ENCODE data around the gene MCRIP2. TPM values are rescaled to one million over a fixed set of nuclear protein-coding genes. Genes with fewer than 3 reads are reported as not detected.

Gene MCRIP2
- total RNA-seq, 4 donors from 2014 or later, result 20.8 to 37.7 (median 32.4) TPM

- WGBS, 2 donors, result 48 to 62% methylated on average over 32 to 34 of the region's 44 CpGs
- TF ChIP-seq CTCF (IDR thresholded peaks at IDR 0.05) (no peak), POLR2A (IDR thresholded peaks at IDR 0.05) (no peak), EP300 (IDR thresholded peaks at IDR 0.05) (no peak)
- peak overlapping the region; percentile 69 to 91 (median 85) for H3K4me3 ChIP-seq
- H3K27ac ChIP-seq, result peak overlapping the region; percentile 85 to 97 (median 94)
- peaks cover 0 to 33% (median 15%) of the 10 kb centered on the region in 3 donors for H3K36me3 ChIP-seq
- no peak for DNase-seq (ENCODE audit: low spot score in 2 of 2)
- H3K9me3 ChIP-seq, result no peaks in the 10 kb centered on the region
- peaks cover 0 to 62% (median 42%) of the 10 kb centered on the region in 4 donors for H3K4me1 ChIP-seq
- H3K27me3 ChIP-seq, result no peaks in the 10 kb centered on the region
Observed at GRCh38 chr16:680967-681745, 39.5 kb downstream of the MCRIP2 start.

GRCh38 chr16:681746-682427 is 40.3 kb downstream of the MCRIP2 start:
- Histone ChIP-seq H3K9me3 (no peaks in the 10 kb centered on the region), H3K36me3 (peaks cover 0 to 40% (median 15%) of the 10 kb centered on the region in 3 donors), H3K27me3 (no peaks in the 10 kb centered on the region), H3K4me1 (peaks cover 0 to 65% (median 41%) of the 10 kb centered on the region in 4 donors), H3K27ac (no peak overlapping the region), H3K4me3 (no peak overlapping the region)
- DNase-seq (ENCODE audit: low spot score in 2 of 2), result no peak
- WGBS, 2 donors, result 78 to 83% methylated on average over 7 to 28 of the region's 28 CpGs
- TF ChIP-seq POLR2A (IDR thresholded peaks at IDR 0.05) (no peak), EP300 (IDR thresholded peaks at IDR 0.05) (no peak), CTCF (IDR thresholded peaks at IDR 0.05) (no peak)

GRCh38 chr16:682493-683395 is 41.1 kb downstream of the MCRIP2 start:
- Histone ChIP-seq H3K4me3 (no peak overlapping the region), H3K4me1 (peaks cover 0 to 65% (median 41%) of the 10 kb centered on the region in 4 donors), H3K9me3 (no peaks in the 10 kb centered on the region), H3K27me3 (no peaks in the 10 kb centered on the region), H3K36me3 (peaks cover 0 to 49% (median 15%) of the 10 kb centered on the region in 3 donors), H3K27ac (no peak overlapping the region)
- no peak for TF ChIP-seq EP300 (IDR thresholded peaks at IDR 0.05)
- no peak for TF ChIP-seq CTCF (IDR thresholded peaks at IDR 0.05)
- no peak for TF ChIP-seq POLR2A (IDR thresholded peaks at IDR 0.05)
- 82 to 85% methylated on average over 34 to 36 of the region's 36 CpGs for WGBS, 2 donors
- no peak for DNase-seq (ENCODE audit: low spot score in 2 of 2)

- H3K9me3 ChIP-seq, result no peaks in the 10 kb centered on the region
- no peaks in the 10 kb centered on the region for H3K27me3 ChIP-seq
- H3K4me1 ChIP-seq, result peaks cover 0 to 73% (median 39%) of the 10 kb centered on the region in 4 donors
- WGBS, 2 donors, result 17 to 43% methylated on average over 17 to 55 of the region's 57 CpGs
- peaks cover 0 to 53% (median 15%) of the 10 kb centered on the region in 3 donors for H3K36me3 ChIP-seq
- H3K27ac ChIP-seq, result peak overlapping the region in 2 of 4 donors; percentile 76 to 84
- no peak for TF ChIP-seq POLR2A (IDR thresholded peaks at IDR 0.05)
- TF ChIP-seq EP300 (IDR thresholded peaks at IDR 0.05), result no peak
- TF ChIP-seq CTCF (IDR thresholded peaks at IDR 0.05), result no peak
- DNase-seq (ENCODE audit: low spot score in 2 of 2), result no peak
- H3K4me3 ChIP-seq, result peak overlapping the region; percentile 56 to 84 (median 72)
Observed at GRCh38 chr16:683396-684070, 41.9 kb downstream of the MCRIP2 start.

Measured in tibial nerve (tissue), 4 donors.